Ovary (tissue), 3 donors: ENCODE results near the gene SATB1.

Experiments
- CTCF ChIP-seq, 3 donors: fragments of 450-650 bp in 2 of 3; fragments of 200-600 bp in 1 of 3; IDR thresholded peaks; one replicate each; pipeline versions ENCODE4 v1.5.1 to v1.8.0; 2016 to 2022; ENCODE audit warnings: antibody characterized with exemption in 3 of 3, mild to moderate bottlenecking in 1 of 3
- EP300 ChIP-seq: sonication (generic); formaldehyde crosslinking; IDR thresholded peaks from one replicate; pipeline ENCODE4 v1.6.1; 2017; ENCODE audit warnings: antibody characterized with exemption
- POLR2A ChIP-seq: fragments of 450-650 bp; IDR thresholded peaks from one replicate; pipeline ENCODE4 v1.6.1; 2017; ENCODE audit warnings: antibody characterized with exemption, mild to moderate bottlenecking, moderate library complexity
- donor health status: DM: no; HTN: no; CAD: no.

- TF ChIP-seq CTCF (IDR thresholded peaks at IDR 0.05), result no peak
- TF ChIP-seq EP300, result no peak
- TF ChIP-seq POLR2A, result no peak
Observed at GRCh38 chr3:18474202-18474601, 49.1 kb upstream of the SATB1 start.
